Transverse colon (tissue), 4 donors: ENCODE measurements around the gene CSTB. TPM values are rescaled to one million over a fixed set of nuclear protein-coding genes. Genes with fewer than 3 reads are reported as not detected.

Source experiments
- DNase-seq: peaks from one replicate; pipeline ENCODE4 v3.0.0-alpha.2; 2019
- H3K27ac ChIP-seq, 4 donors: fragments of 200-600 bp; sonication (generic); 2 replicates each; pipeline ENCODE4 v1.5.1; 2016 to 2018; ENCODE audit warnings: inconsistent platforms in 4 of 4
- H3K27me3 ChIP-seq: fragments of 200-600 bp; sonication (generic); 2 replicates; pipeline ENCODE4 v1.5.1; 2017; ENCODE audit warnings: inconsistent platforms
- H3K36me3 ChIP-seq, 4 donors: fragments of 200-600 bp; sonication (generic); 2 replicates each; pipeline ENCODE4 v1.5.1; 2017 to 2019; ENCODE audit warnings: inconsistent platforms in 4 of 4
- H3K4me1 ChIP-seq, 4 donors: fragments of 200-600 bp; sonication (generic); 2 replicates each; pipeline ENCODE4 v1.5.1; 2017 to 2020; ENCODE audit warnings: inconsistent platforms in 4 of 4
- H3K4me3 ChIP-seq, 4 donors: fragments of 200-600 bp; sonication (generic); 1 replicate in 1 of 4; 2 replicates in 3 of 4; pipeline versions ENCODE4 v1.5.1 to v1.6.1; 2017 to 2019; ENCODE audit warnings: inconsistent platforms in 4 of 4
- H3K9me3 ChIP-seq, 2 donors: fragments of 200-600 bp; sonication (generic); 2 replicates each; pipeline ENCODE4 v1.5.1; 2017 to 2019; ENCODE audit warnings: inconsistent platforms in 2 of 2
- CTCF ChIP-seq, 5 experiments: fragments of 200-600 bp in 3 of 5; fragments of 450-650 bp in 2 of 5; sonication (generic) in 3 of 5; IDR thresholded peaks; 1 replicate in 2 of 5; 2 replicates in 3 of 5; pipeline ENCODE4 v1.5.1; 2016 to 2017; ENCODE audit warnings: antibody characterized with exemption in 5 of 5, inconsistent platforms in 3 of 5, mild to moderate bottlenecking in 2 of 5, moderate library complexity in 1 of 5
- EP300 ChIP-seq: sonication (generic); formaldehyde crosslinking; IDR thresholded peaks from one replicate; pipeline ENCODE4 v1.6.1; 2017; ENCODE audit warnings: antibody characterized with exemption, low read depth
- POLR2A ChIP-seq: fragments of 450-650 bp; IDR thresholded peaks from one replicate; pipeline ENCODE4 v1.6.1; 2016; ENCODE audit warnings: antibody characterized with exemption, mild to moderate bottlenecking, moderate library complexity
- POLR2AphosphoS5 ChIP-seq, 3 donors: sonication (generic); formaldehyde crosslinking; IDR thresholded peaks; one replicate each; pipeline ENCODE4 v1.6.1; 2016; ENCODE audit warnings: antibody characterized with exemption in 3 of 3
- WGBS, 2 donors: methylation state at CpG; one replicate each; pipeline ENCODE4 v1.1.5; 2018; ENCODE audit warnings: low coverage in 1 of 2; 5-methylcytosine and 5-hydroxymethylcytosine counted together
- in situ Hi-C, 4 donors: fragments of 200-750 bp; cut with MboI; loops; one replicate each; pipeline versions ENCODE4 v1.15.0 to v1.15.1; 2017; ENCODE audit warnings: low sequenced_read_pairs in 3 of 4, low pct_ligation_motif_present in 1 of 4, low pct_unique_long_range_greater_than_20kb in 1 of 4
- intact Hi-C: fragments of 100-400 bp; cut with DNase I; formaldehyde crosslinking; loops from one replicate; pipeline ENCODE4 v1.15.1; 2023; ENCODE audit warnings: low total_unique reads
- total RNA-seq, 4 donors: library from RNA; depleted of rRNA; stranded (reverse); fragments of >200 nt; gene quantifications; one replicate each; pipeline ENCODE4 v1.1.0, GENCODE V29; 2016

Gene CSTB
- total RNA-seq, 4 donors from 2014 or later, result 16.1 to 61.7 (median 19.6) TPM

- H3K4me1 ChIP-seq, result peaks cover 45 to 87% (median 67%) of the 10 kb centered on the region in 4 donors
- no peaks in the 10 kb centered on the region for H3K36me3 ChIP-seq
- in situ Hi-C loops (no loop called here), intact Hi-C loops (no loop called here)
- peak; percentile 88 for DNase-seq
- no peaks in the 10 kb centered on the region for H3K9me3 ChIP-seq
- H3K27me3 ChIP-seq, result no peaks in the 10 kb centered on the region
- peak overlapping the region; percentile 24 to 49 (median 40) for H3K4me3 ChIP-seq
- peak; percentile 18 for TF ChIP-seq POLR2A
- TF ChIP-seq EP300, result peak; percentile 40
- peak; percentile 80 to 83 (median 81) for TF ChIP-seq POLR2AphosphoS5 (IDR thresholded peaks at IDR 0.05)
- peak in 2 of 5 experiments; percentile 31 to 36 for TF ChIP-seq CTCF (IDR thresholded peaks at IDR 0.05)
- peak overlapping the region; percentile 75 to 88 (median 84) for H3K27ac ChIP-seq
- 20 to 62% methylated on average over 1 to 37 of the region's 59 CpGs for WGBS, 2 donors
Observed at GRCh38 chr21:43728467-43729390, 47.4 kb downstream of the CSTB start.

- H3K27me3 ChIP-seq, result no peaks in the 10 kb centered on the region
- H3K4me1 ChIP-seq, result peaks cover 41 to 80% (median 61%) of the 10 kb centered on the region in 4 donors
- intact Hi-C loops, result no loop called here
- H3K4me3 ChIP-seq, result peak overlapping the region in 3 of 4 donors; percentile 24 to 47 (median 34)
- TF ChIP-seq CTCF (IDR thresholded peaks at IDR 0.05), result no peak
- TF ChIP-seq EP300, result no peak
- no peak for TF ChIP-seq POLR2AphosphoS5 (IDR thresholded peaks at IDR 0.05)
- TF ChIP-seq POLR2A, result no peak
- 40 to 50% methylated on average over 1 to 6 of the region's 7 CpGs for WGBS, 2 donors
- no peak for DNase-seq
- peak overlapping the region; percentile 75 to 88 (median 84) for H3K27ac ChIP-seq
- in situ Hi-C loops, result no loop called here
- no peaks in the 10 kb centered on the region for H3K9me3 ChIP-seq
- H3K36me3 ChIP-seq, result no peaks in the 10 kb centered on the region
Observed at GRCh38 chr21:43728154-43728466, 48.0 kb downstream of the CSTB start.

GRCh38 chr21:43727519-43728153, 48.5 kb downstream of the CSTB start:
- TF ChIP-seq CTCF (IDR thresholded peaks at IDR 0.05) (no peak), POLR2A (no peak)
- intact Hi-C loops (no loop called here), in situ Hi-C loops (no loop called here)
- H3K36me3 ChIP-seq, result no peaks in the 10 kb centered on the region
- 69% methylated on average over 10 of the region's 10 CpGs; no CpG with 5 or more reads in 1 of the 2 donors for WGBS, 2 donors
- H3K27me3 ChIP-seq, result no peaks in the 10 kb centered on the region
- no peak for DNase-seq
- H3K4me3 ChIP-seq, result peak overlapping the region in 2 of 4 donors; percentile 34 to 47
- H3K27ac ChIP-seq, result peak overlapping the region; percentile 75 to 88 (median 84)
- H3K9me3 ChIP-seq, result no peaks in the 10 kb centered on the region
- H3K4me1 ChIP-seq, result peaks cover 36 to 76% (median 58%) of the 10 kb centered on the region in 4 donors

GRCh38 chr21:43726686-43727518, 49.2 kb downstream of the CSTB start:
- in situ Hi-C loops (no loop called here), intact Hi-C loops (no loop called here)
- Histone ChIP-seq H3K4me3 (no peak overlapping the region), H3K27ac (peak overlapping the region; percentile 75 to 88 (median 84)), H3K27me3 (no peaks in the 10 kb centered on the region), H3K36me3 (no peaks in the 10 kb centered on the region), H3K4me1 (peaks cover 32 to 75% (median 52%) of the 10 kb centered on the region in 4 donors), H3K9me3 (no peaks in the 10 kb centered on the region)
- DNase-seq, result no peak
- 42 to 76% methylated on average over 10 to 21 of the region's 21 CpGs for WGBS, 2 donors
- no peak for TF ChIP-seq EP300
- no peak for TF ChIP-seq CTCF (IDR thresholded peaks at IDR 0.05)
- no peak for TF ChIP-seq POLR2AphosphoS5 (IDR thresholded peaks at IDR 0.05)
